GM21717 (cell line): ENCODE measurements around the gene KRTAP12-2.
"Not testable (repeated sequence)": the region's sequence is repeated elsewhere in the genome, so short reads cannot be mapped to it uniquely, and the experiment has no call there.

ENCODE experiments used
- ATAC-seq: cut with Tn5 transposase; IDR thresholded peaks from one replicate; pipeline ENCODE4 v1.9.1; 2021; ENCODE audit warnings: mild to moderate bottlenecking, moderate library complexity; ENCODE audit not compliant: unreplicated experiment

The KRTAP12-2 gene

GRCh38 chr21:44632067-44632466, 34.7 kb downstream of the KRTAP12-2 start:
- ATAC-seq: no peak

GRCh38 chr21:44630440-44630839, 36.3 kb downstream of the KRTAP12-2 start:
- no peak for ATAC-seq

- ATAC-seq: no peak
Measured at GRCh38 chr21:44628707-44629391, 37.9 kb downstream of the KRTAP12-2 start.

- ATAC-seq: not testable (repeated sequence)
Measured at GRCh38 chr21:44627831-44628233, 38.9 kb downstream of the KRTAP12-2 start.

GRCh38 chr21:44627181-44627822, 39.4 kb downstream of the KRTAP12-2 start:
- ATAC-seq: not testable (repeated sequence)

GRCh38 chr21:44626673-44627143, 40.0 kb downstream of the KRTAP12-2 start, which contains the start of gene KRTAP10-9:
KRTAP10-9 (plus strand) TSS chr21:44627093; CDS start chr21:44627172, 79 bp downstream.
- ATAC-seq: no peak

GRCh38 chr21:44626262-44626661, 40.5 kb downstream of the KRTAP12-2 start:
- ATAC-seq: no peak

GRCh38 chr21:44625756-44626155, 41.0 kb downstream of the KRTAP12-2 start:
- ATAC-seq: no peak

GRCh38 chr21:44623575-44623974, 43.2 kb downstream of the KRTAP12-2 start:
- ATAC-seq: no peak

GRCh38 chr21:44619886-44620285, 46.8 kb downstream of the KRTAP12-2 start:
- no peak for ATAC-seq

- ATAC-seq: no peak
Measured at GRCh38 chr21:44618909-44619308, 47.8 kb downstream of the KRTAP12-2 start.

GRCh38 chr21:44618504-44618903, 48.2 kb downstream of the KRTAP12-2 start:
- no peak for ATAC-seq

- no peak for ATAC-seq
Measured at GRCh38 chr21:44617071-44617501, 49.6 kb downstream of the KRTAP12-2 start.

GRCh38 chr21:44616591-44616926, 50.2 kb downstream of the KRTAP12-2 start:
- no peak for ATAC-seq
